GM21528 (cell line): Measurements from ENCODE around the gene GXYLT2.

Experiments
- ATAC-seq: cut with Tn5 transposase; IDR thresholded peaks from one replicate; pipeline ENCODE4 v1.9.1; 2021; ENCODE audit warnings: mild to moderate bottlenecking, moderate library complexity; ENCODE audit not compliant: unreplicated experiment, low FRiP score

Gene GXYLT2

DNA sequence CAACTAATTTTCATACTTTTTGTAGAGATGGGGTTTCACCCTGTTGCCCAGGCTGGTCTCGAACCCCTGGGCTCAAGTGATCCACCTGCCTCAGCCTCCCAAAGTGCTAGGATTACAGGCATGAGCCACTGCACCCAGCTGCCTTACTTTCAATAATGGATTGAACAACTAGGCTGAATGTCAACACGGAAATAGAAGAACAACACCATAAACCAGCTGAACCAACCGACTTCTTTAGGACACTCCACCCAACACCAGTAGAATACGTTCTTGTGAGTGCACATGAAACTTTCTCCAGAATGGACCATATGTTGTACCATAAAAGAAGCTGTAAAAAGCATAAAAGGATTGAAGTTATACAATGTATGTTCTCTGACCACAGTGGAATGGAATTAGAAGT, 42.9 kb downstream of the GXYLT2 start:
- ATAC-seq: no peak

DNA sequence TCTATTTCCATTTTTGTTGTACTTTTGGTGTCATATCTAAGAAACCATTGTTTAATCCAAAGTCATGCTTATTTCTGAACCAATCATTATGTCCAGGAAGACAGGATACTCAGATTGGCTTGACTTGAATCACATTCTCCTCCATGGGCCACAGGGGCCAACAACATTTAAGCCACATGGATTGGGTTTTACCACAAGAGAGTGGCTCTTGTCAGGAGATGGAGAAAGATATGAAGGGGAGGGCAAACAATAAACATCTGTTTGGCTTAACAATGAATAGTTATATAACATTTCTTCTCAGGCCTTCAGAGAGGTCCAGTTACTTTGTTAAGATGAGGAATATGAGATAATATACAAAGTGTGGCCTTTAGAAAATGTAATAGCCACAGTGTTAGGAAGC, 44.6 kb downstream of the GXYLT2 start:
- ATAC-seq: no peak

DNA sequence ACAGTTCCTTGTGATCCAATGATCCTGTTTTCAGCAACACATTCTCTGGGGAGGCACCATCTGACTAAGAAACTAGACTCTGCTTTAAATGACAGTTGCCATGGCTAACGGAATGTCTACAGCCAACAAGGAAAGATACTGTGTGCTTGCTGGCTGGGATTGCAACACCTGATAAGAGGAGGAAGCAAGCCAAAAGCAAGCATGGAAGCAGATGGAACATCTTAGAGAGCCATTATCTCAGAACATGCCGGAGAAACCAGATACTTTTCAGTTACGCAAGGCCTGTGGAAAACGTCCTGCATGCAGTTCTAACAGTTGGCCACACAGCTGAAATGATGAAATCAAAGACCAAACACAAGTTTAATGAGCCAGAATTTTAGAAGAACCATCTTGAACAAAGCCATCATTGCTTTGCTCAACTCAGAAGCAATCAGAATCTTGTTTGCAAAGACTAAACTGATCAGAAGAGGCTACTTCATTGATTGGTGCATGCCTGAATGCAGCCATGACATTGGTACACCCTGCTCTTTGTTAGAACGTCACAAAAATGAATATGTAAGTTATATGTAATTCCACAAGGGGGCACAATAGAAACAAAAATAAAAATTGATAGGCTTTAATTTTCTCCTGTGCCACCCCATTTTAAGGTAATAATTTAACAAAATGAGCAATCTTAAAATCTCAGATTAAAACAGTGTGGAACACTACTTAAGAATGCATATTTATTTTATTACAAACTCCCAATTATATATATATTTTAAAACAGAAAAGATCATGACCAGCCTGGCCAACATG, 50.8 kb downstream of the GXYLT2 start:
- peak; percentile 70 for ATAC-seq

DNA sequence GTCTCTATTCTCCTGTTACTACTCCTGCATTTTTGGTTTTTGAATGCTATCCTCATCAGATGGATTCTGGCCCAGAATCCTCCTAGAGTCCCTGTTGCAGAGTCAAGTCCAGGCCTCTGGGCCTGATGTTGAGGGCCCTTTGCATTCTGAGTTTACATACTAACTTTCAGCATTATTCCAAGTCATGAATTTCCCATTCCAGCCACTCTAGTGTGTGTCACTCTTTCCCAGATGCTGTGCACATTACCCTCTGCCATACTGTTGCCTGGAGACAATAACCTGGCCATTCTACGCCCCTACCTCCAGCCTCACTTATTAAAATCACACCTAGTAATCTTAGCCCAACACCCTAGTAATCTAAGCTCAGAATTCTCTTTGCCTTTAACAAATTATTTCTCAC, 53.4 kb downstream of the GXYLT2 start:
- no peak for ATAC-seq

DNA sequence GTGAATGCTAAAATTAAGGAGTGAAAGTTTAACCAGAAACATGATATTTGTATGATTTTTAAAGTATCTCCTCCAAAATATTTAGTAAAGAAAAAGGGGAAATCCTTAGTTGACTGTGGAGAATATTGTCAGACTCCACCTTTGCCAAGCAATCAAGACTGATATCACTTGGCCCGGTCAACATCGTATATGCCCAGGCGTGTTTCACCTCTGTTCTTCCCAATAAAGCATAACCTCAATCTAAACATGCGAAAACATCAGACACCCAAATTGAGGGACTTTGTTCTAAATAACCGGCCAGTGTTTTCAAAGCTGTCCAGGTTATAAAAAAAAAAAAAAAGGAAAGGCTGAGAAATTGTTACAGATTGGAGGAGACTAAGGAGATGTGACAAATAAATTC, 54.6 kb downstream of the GXYLT2 start:
- ATAC-seq: no peak

DNA sequence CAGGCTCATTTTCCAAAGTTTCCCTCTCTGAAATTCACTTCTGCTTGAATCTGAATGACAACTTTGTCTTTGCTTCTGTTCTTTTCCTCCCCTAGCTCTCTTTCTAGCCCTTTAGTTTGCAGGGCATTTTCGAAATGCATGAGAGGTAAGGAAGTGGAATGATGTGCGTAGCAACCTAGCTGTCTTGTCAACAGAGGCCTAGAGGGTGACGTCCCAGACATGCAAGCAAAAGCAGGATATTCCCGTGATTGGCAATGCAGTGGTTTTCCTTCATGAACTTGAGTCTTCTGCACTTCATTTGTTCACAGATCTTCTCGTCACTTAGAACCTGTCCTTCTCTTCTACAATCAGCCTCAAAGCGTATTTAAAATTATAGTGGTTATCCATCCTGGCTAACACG, 56.9 kb downstream of the GXYLT2 start:
- no peak for ATAC-seq

DNA sequence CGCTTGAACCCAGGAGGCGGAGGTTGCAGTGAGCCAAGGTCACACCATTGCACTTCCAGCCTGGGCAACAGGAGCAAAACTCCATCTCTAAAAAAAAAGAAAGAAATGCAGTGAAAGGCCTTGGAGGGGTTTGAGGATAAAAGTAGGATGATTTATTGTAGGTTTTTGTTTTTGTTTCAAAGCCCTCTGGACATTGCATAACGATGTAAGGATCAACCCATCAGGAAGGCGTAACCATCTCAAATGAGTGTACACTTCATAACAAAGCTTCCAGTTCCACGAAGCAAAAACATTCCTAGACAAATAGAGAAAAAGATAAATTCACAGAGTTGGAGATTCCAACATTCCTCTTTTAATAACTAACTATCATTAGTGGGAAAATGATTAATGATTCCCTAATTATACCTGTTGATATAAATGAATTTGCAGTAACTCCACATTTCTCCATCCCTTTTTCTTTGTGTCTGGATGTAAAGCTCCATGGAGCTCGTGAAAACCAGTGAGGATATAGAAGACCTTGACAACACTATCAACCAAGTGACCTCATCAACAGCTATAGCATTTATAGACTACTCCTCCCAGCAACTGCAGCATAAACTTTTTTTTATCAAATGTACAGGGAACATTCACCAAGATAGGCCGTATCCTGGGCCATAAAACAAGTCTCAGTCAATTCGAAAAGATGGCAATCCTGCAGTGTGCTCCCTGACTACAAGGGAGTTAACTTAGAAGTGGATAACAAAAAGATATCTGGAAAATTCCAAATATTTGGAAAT, 60.1 kb downstream of the GXYLT2 start:
- no peak for ATAC-seq

DNA sequence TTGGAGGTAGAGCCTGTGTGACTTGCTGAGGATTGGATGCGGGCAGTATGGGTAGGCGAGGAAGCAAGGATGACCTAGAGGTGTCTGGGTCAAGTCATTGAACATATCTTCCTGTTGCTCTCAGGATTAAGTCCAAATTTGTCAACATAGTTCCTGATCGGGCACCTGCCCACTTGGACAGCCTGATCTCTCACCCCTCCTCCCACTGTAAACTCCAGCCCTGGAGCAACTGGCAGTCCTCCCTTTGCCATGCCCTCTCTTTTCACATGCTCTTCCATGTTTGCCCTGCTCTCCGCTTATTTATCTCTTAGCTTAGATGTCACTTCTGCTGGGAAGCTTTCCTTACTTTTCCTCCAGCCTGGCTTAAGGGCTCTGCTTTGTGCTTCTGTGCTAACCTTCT, 61.2 kb downstream of the GXYLT2 start:
- ATAC-seq: no peak

DNA sequence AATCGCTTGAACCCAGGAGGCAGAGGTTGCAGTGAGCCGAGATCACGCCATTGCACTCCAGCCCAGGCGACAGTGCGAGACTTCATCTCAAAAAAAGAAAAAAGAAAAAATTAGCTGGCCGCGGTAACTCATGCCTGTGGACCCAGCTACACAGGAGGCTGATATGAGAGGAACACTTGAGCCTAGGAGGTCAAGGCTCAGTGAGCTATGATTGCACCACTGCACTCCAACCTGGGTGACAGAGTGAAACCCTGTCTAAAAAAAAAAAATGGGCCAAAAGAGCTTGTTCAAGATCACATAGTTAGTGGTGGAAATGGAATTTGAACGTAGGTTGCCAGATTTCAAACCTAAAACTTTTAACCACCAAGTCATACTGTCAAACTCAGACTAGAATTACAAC, 62.5 kb downstream of the GXYLT2 start:
- ATAC-seq: no peak

DNA sequence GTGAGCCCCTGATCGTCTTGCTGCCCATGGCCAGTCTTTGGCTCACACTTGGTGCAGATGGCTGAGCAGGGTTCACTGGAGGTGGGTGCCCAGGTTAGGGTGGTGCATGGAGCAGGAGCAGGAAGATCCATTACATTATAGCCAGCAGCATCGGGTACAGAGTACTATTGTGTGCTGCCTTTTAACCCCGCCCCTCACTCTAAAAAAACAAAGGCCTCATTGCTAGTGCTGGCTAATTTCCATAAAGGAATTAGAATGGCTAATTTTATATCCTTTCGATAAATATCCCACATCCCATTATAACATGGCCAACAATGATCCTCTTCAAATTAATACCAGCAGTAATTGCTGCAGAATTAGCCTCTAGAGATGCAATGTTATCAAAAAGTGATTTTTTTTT, 63.0 kb downstream of the GXYLT2 start:
- no peak for ATAC-seq

DNA sequence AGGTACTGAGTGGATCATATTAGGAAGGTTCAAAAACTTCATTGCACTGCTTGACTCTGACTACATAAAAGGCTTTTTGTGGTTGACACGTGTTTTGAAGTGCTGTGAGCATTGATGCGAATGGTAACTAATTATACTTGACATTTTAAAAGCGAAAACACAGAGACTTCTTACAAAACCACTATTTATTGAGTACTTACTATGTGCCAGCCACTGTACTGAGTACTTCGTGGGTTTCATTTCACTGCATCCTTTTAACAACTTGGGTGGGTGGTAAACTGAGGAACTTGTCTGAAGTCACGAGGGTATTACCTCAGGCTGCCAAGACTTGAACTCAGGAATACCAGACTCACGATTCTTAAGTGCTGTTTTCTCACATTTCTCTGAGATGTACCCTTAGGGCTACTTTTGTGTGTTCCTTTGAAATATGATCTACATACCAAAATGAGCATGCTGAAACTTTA, 63.4 kb downstream of the GXYLT2 start:
- no peak for ATAC-seq

DNA sequence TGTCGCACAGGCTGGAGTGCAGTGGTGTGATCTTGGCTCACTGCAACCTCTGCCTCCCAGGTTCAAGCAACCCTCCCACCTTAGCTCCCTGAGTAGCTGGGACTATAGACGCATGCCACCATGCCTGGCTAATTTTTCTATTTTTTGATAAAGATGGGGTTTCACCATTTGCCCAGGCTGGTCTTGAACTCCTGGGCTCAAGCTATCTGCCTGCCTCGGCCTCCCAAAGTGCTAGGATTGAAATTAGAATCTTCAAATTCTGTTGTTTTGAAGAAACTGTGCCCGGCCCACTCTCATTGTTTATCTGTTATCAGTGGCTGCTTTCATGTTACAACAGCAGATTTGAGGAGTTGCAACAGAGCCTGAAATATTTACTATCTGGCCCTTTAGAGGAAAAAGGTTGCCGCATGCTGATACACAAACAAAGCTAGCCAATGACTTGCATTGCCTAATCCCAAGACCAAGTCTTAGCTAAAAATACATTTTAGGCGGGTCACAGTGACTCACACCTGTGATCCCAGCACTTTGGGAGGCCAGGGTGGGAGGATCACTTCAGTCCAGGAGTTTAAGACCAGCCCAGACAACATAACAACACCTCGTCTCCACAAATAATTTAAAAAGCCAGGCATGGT, 65.6 kb downstream of the GXYLT2 start:
- no peak for ATAC-seq

DNA sequence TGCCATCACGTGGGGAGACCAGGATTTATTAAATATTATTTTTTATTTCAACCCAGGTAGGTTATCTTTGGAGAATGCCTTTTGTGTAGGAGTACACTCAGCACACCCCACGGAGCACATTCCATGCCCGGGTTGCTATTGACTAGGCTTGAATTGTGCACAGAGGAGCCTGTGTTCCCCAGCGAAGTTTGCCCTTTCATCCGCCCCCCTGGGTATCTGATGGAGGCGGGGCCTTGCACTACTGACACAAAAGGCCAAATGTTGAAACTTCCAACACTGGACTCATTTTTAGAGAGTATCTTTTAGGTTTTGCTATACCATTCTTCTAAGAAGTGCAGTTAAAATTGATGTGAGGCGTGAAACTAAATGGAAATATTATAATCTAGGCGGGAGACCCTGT, 69.5 kb downstream of the GXYLT2 start:
- no peak for ATAC-seq

DNA sequence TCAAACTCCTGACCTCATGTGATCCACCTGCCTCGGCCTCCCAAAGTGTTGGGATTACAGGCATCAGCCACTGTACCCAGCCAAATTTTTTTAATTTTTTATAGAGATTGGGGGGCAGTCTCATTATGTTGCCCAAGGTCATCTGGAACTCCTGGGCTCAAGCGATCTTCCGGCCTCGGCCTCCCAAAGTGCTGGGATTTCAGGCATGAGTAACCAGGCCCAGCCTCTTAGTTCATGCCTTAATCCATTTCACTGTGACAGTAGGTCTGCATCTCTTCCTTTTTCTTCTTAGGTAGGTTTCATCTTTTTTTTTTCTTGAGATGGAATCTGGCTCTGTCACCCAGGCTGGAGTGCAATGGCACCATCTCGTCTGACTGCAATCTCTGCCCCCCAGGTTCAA, 71.5 kb downstream of the GXYLT2 start:
- ATAC-seq: no peak

DNA sequence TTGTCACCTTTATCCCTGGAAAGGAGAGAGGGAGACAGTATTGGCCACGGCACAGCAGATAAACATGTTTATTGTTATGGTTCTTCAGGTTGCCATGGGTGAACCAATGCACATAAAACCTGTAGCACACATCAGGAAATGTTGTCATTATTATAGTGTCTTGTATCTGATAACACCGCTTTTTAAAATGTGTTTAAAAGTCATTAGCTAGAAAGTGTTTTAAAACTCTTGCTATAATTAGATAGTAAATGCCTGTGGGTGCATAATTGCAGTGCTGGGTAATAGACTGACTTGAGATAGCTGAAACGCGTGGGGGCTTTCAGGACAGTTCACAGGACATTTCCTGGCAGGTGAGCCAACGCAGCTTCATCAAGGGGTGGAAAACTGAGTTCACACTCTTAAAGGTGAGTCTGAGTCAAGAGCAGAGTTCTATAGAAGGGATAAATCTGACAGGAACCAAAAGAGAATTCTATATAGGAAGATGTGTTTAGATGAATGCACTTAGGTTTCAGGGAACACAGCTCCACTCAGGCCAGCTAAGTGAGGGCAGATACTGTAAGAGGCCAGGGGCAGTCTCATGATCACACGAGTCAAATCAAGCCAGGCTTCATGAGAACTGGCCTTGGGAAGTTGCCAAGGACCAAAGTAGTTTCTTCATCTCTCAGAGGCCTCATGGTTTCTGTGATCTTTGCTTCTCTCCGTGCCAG, 73.1 kb downstream of the GXYLT2 start:
- no peak for ATAC-seq

DNA sequence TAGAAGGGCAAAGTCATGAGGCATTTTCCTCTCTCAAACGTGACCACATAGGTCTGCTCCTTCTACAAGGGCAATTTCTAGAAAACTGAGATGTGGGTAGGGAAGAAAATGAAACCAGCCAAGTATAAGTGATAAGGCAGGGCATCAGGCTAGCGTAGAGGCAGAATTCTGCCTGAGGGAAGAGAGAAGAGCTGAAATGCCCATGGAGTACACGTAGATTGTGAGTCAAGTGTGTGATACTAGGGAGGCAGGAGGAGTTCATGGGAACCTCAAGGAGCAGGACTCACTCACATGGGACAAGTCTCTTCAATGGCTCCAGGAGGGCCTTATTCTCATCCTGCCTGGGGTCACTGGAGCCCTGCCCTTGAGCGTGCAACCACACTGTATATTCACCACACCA, 73.9 kb downstream of the GXYLT2 start:
- no peak for ATAC-seq

DNA sequence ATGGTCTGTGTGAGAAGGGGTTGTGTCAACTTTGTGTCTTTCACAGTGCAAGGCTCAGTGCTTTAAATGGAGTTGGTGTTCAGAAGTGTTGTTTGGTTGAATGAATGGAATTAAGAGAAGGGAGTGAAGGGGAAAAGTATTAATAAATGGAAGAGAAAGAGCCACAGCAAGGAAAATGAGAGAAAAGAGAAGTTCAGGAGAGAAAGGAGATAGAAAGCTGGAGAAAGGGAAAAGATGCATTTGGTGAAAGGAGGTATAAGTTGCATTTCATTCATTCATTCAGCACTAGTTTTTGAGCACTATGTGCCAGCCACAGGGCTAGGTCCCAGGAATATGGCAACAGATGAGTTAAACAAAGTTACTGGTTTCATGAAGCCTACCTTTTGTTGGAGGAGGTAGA, 74.5 kb downstream of the GXYLT2 start:
- no peak for ATAC-seq

DNA sequence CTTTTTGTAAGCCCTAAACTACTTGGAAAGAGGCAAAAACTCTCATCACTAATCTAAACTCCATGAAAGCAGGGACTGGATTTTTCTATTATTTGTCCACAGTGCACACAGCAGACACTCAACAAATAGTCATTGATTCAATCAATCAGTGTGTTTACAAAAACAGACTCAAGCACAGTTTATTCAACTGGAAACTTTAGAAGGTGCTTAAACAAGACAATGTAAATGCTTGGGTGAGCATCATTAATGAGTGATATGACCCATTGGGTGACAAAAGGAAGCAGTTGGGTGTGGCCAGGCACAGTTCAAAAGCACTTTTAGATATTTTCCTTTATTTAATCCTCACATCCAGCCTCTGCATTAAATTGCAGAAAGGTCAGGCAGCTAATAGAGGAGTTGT, 76.8 kb downstream of the GXYLT2 start:
- no peak for ATAC-seq

DNA sequence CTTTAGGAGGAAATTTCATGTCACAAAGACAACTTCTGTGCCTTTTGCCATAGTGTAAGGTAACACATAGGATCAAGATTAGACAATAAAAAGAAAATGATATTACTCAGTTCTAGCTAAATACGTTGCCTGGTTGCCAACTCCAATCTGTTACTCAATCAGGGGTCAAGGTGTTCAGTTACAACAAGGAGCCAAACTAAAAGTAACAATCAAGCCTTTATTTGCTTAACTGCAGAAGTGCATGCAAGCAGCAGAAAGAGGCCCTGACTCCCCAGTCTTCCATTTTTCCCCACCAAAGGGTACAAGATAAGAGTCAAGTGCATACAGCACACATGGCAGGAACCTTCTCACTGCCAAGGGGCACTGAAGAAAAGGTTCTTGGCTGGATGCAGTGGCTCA, 80.4 kb downstream of the GXYLT2 start:
- ATAC-seq: no peak

DNA sequence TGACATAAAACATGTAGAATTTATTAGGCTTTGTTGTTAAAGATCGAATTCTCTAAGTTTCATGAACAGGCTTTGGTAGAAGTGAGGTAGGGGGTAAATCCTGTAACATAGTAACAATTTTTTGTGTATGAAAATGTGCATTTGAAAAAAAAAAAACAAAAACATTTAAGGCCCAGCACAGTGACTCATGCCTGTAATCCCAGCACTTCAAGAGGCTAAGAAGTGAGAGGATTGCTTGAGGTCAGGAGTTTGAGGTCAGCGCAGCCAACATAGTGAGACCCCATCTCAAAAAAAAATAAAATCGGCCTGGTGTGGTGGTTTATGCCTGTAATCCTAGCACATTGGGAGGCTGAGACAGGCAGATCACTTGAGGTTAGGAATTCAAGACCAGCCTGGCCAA, 81.9 kb downstream of the GXYLT2 start:
- ATAC-seq: no peak

DNA sequence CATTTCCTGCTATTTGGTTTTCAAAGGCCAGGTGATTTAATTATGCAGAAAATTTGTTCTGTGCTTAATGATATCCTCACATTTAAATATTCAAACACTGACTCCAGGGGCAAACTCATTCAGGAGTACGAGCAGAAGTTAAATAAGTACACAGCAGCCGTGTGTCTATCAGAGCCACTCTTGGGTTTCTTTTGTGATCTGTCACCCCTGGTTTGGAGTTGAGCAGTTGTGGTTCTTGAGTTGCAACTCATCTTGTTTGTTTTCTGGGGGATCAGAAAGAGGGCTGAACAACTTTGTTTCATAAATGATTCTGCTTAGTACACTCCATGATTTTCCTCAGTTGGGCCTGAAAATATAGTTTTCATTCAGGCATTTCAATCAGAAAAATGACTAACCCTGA, 83.1 kb downstream of the GXYLT2 start:
- no peak for ATAC-seq
